ENCODE results near the gene SERPINA9. TPM values are rescaled to one million over a fixed set of nuclear protein-coding genes. Genes with fewer than 3 reads are reported as not detected.
"Not testable (repeated sequence)": the region's sequence is repeated elsewhere in the genome, so short reads cannot be mapped to it uniquely, and the experiment has no call there.

SERPINA9 gene
- polyA plus RNA-seq, 12 donors = not detected

DNA sequence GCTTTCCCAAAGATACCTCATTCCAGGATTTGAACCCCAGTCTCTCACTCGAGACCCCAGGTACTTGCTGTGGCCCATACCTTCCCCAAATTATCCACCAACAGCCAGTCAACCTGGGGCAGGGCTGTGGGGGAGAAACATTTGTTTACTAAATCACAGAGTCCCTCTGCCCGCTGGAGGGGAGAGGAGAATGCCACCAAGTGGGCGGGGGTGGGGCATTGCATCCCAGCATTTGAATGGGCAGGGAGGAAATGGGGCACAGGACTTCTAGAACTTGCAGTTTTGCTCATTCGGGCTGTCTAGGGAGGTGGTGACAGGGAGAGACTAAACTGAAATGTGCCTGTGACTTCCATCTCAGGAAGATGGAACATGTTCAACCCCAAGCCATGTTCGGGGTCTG, 10.9 kb upstream of the SERPINA9 start:
- DNase-seq = no peak

GRCh38 chr14:94485944-94486841, 10.2 kb upstream of the SERPINA9 start:
- DNase-seq = peak; percentile 46

DNA sequence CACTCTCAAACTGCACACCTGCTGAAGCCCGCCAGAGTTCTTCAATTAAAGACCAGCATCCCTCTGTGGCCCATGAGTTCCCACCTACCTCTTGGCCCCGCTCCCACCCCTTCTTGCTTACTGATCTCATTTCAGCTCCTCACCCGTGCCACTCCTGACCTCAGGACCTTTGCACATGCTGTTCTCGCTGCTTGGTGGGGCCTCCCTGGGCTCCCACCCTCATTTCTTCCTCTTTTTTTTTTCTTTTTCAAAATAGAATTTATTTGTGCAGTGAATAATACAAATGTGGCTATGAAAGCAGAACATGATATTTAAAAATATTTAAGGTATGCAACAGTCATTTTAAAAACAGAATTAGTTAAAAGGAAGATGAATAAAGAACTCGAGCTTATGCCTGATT, 8.5 kb upstream of the SERPINA9 start:
- DNase-seq = no peak

GRCh38 chr14:94483729-94484275, 7.8 kb upstream of the SERPINA9 start:
- DNase-seq = no peak

- no peak for DNase-seq
Observed at GRCh38 chr14:94483071-94483451, 7.1 kb upstream of the SERPINA9 start.

GRCh38 chr14:94482132-94483070, 6.4 kb upstream of the SERPINA9 start:
- DNase-seq = not testable (repeated sequence)

GRCh38 chr14:94481468-94482131, 5.6 kb upstream of the SERPINA9 start:
- DNase-seq = no peak

- DNase-seq = no peak
Observed at GRCh38 chr14:94480809-94481208, 4.8 kb upstream of the SERPINA9 start.

GRCh38 chr14:94478420-94478819, 2.4 kb upstream of the SERPINA9 start:
- DNase-seq = no peak

- DNase-seq = no peak
Observed at GRCh38 chr14:94474581-94475031, 1.4 kb downstream of the SERPINA9 start.

DNA sequence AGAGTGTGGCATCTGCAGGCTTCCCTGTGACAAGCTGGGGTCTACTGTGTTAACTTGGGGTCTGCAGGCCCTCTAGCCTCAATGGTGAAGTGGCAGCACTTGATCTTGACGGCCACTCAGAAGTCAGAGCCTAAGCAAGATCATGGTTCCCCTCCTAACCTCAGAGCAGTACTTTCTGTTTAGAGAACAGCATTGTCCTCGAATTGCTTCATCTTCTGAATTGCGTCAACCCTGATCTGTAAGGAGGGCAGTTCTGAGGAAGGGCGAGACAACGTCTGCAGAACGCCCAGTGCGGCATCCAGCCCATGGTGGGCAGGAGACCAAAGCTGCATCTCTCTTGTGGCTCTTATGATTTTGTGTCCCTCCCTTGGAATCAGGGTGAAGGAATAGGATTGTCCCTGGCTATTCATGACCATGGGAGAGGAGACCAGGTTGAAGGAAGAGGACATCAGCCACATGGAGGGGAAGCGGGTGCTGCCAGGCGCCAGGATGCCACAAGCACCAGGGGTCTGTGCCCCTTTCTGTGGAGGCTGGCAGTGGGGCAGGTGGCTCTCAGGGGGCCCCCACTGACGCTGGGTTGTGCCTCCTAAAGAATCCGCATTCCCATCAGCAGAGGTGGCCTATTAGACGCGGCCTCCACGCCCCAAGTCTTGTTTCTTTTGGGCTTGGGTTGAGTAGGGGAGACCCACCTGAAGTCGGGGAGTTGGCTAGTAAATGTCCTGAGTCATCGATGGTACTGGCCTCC, 2.2 kb downstream of the SERPINA9 start:
- DNase-seq = no peak

GRCh38 chr14:94472842-94473241, 3.2 kb downstream of the SERPINA9 start:
- DNase-seq = no peak

GRCh38 chr14:94471045-94471444, 5.0 kb downstream of the SERPINA9 start:
- no peak for DNase-seq

DNA sequence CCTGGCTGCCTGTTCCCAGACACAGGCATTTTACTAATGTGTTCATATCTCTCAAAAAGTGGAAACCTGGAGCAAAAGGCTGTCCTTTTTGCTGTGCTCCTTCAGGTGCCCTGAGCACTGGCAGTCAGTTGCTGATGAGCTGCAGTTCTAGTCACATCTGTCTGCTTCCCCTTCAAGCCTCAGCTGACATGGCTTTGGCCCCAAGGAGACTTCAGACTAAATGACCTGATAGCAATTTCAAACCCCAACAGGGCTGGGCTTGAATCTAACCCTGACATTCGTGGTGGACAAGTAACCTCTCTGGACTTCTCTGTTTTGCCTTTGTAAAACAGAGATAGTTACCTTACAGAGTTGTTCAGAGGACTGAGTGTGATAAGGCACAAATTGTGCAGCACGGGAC, 5.7 kb downstream of the SERPINA9 start:
- DNase-seq = no peak

GRCh38 chr14:94469261-94469660, 6.7 kb downstream of the SERPINA9 start:
- DNase-seq = no peak

DNA sequence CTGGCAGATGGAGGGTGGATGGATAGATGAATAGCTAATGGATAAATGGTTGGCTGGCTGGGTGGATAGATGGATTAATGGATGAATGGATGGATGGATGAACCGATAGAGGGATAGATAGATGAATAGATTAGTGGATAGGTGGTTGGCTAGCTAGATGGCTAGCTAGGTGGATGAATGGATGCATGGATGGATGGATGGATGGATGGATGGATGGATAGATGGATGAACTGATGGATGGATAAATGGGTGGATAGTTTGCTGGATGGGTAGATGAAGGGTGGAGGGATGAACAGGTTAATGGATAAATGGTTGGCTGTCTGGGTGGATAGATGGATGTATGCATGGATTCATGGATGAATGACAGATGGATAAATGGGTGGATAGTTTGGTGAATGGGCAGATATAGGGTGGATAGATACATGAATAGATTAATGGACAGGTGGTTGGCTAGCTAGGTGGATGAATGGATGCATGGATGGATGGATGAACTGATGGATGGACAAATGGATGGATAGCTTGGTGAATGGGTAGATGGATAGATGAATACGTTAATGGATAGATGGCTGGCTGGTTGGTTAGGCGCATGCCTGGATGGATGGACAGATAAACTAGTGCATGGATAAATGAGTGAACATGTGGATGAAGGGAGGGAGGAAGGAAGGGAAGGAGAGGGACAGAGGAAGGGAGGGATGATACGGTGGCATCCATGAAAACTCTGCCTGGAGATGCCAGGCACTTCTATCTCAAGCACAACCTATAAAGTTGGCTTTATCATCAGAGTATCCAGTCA, 8.1 kb downstream of the SERPINA9 start:
- DNase-seq = no peak

DNA sequence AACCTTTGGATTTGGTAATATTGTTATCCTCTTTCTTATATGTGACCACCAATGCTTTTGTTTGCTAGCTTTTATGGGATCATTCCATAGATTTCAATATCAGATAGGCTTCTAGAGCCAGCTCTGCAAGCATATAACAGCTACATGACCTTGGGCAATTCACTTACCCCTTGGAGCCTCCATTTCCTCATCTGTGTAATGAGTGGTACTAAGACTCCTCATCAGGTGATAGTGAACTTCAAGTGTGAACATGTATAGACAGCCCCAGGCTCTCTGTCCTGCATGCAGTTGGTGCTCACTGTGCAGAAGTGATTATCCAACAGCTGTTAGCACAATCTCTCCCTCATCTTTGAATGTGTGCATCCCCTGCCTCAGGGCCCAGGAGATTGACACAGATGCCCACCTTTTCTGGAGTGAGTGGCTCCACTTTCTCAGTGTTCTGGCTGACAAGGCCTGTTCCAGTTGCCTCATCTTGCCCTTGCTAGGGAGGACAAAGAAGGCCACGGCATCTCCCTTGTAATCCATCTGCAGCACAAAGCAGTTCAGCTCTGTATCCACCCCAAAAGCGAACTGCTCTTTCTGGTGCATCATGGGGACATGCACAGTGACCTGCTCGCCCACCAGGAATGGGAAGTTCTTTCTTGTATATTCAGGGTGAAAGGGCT, 9.2 kb downstream of the SERPINA9 start:
- DNase-seq = no peak

GRCh38 chr14:94465042-94465441, 11.0 kb downstream of the SERPINA9 start:
- DNase-seq = no peak

GRCh38 chr14:94464290-94464689, 11.7 kb downstream of the SERPINA9 start:
- no peak for DNase-seq
